Measurements from ENCODE around the gene SALL3.

- TF ChIP-seq POLR2A (IDR thresholded peaks at IDR 0.05; ENCODE audit: low read depth, low read length), result no peak
- no peak for TF ChIP-seq POLR2AphosphoS5 (IDR thresholded peaks at IDR 0.05; ENCODE audit: low read depth, low read length)
- TF ChIP-seq TAF1 (IDR thresholded peaks at IDR 0.05; ENCODE audit: borderline replicate concordance, low read depth, low read length), result no peak
Observed at GRCh38 chr18:78974115-78974761, 5.4 kb upstream of the SALL3 start.

Data from GM12892 (cell line).